ENCODE data around the gene WDPCP.

DNA sequence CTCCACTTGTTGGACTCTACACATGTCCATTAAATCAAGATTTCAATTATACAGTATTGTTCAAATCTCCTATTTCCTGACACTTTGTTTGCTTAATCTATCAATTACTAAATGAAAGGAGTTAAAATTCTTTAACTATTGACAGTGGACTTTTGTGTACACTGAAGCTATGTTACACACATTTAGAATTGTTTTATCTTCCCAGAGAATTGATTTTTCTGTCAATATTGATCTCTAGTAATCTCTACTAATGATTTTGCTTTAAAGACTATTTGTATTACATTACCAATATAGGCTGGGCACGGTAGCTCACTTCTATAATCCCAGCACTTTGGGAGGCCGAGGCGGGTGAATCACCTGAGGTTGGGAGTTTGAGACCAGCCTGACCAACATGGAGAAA is 215.7 kb downstream of the WDPCP start:
- TF ChIP-seq, protein P1, sequence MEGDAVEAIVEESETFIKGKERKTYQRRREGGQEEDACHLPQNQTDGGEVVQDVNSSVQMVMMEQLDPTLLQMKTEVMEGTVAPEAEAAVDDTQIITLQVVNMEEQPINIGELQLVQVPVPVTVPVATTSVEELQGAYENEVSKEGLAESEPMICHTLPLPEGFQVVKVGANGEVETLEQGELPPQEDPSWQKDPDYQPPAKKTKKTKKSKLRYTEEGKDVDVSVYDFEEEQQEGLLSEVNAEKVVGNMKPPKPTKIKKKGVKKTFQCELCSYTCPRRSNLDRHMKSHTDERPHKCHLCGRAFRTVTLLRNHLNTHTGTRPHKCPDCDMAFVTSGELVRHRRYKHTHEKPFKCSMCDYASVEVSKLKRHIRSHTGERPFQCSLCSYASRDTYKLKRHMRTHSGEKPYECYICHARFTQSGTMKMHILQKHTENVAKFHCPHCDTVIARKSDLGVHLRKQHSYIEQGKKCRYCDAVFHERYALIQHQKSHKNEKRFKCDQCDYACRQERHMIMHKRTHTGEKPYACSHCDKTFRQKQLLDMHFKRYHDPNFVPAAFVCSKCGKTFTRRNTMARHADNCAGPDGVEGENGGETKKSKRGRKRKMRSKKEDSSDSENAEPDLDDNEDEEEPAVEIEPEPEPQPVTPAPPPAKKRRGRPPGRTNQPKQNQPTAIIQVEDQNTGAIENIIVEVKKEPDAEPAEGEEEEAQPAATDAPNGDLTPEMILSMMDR (IDR thresholded peaks at IDR 0.05) = no peak
- TF ChIP-seq POLR2A (IDR thresholded peaks at IDR 0.05) (no peak), EP300 (IDR thresholded peaks at IDR 0.05) (no peak)
